ENCODE data around the gene PRG3. TPM values are rescaled to one million over a fixed set of nuclear protein-coding genes. Genes with fewer than 3 reads are reported as not detected.
A peak's percentile ranks its signal among the peaks of the same experiment; 100 is the strongest.

Gene PRG3
- total RNA-seq, 4 donors from 2014 or later = not detected

GRCh38 chr11:57331720-57332119, 49.2 kb downstream of the PRG3 start:
- Histone ChIP-seq H3K9me3 (no peaks in the 10 kb centered on the region), H3K36me3 (peaks cover 61 to 77% (median 71%) of the 10 kb centered on the region in 4 donors), H3K4me1 (peaks cover 22 to 28% (median 25%) of the 10 kb centered on the region in 4 donors), H3K27ac (replicated peaks in 1 of 4) (no peak overlapping the region), H3K27me3 (no peaks in the 10 kb centered on the region), H3K4me3 (no peak overlapping the region)
- 95% methylated on average over 14 of the region's 14 CpGs for WGBS
- intact Hi-C loops (cut with DNase I) = no loop called here
- no peak for TF ChIP-seq EP300 (IDR thresholded peaks at IDR 0.05)
- TF ChIP-seq CTCF (IDR thresholded peaks at IDR 0.05) = no peak
- TF ChIP-seq POLR2A (IDR thresholded peaks at IDR 0.05; ENCODE audit: low read depth) = no peak
- TF ChIP-seq POLR2AphosphoS5 (IDR thresholded peaks at IDR 0.05) = no peak
- DNase-seq (ENCODE audit: extremely low spot score) = no peak

DNA sequence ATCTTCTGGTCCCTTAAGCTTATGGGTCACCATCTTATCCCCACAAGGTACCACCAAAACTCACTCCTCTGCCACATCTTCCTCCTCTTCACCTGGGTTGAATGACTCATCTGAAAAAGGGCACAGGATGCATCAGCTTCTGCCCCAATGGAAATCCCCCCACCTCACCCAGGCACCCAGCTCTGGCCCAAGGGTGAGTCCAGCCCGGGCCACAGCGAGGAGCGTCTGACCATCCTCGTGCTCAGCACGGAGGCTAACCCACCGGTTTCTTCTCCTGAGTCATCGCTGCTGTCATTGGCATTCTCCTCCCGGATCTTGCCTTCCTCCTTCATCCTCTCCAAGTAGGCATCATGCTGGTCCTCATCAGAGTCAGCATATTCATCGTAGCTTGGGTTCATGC, 50.9 kb downstream of the PRG3 start:
- no peak for DNase-seq (ENCODE audit: extremely low spot score)
- TF ChIP-seq CTCF (IDR thresholded peaks at IDR 0.05) (no peak), EP300 (IDR thresholded peaks at IDR 0.05) (no peak), POLR2A (IDR thresholded peaks at IDR 0.05; ENCODE audit: low read depth) (no peak), POLR2AphosphoS5 (IDR thresholded peaks at IDR 0.05) (no peak)
- WGBS = 89% methylated on average over 9 of the region's 9 CpGs
- H3K4me3 ChIP-seq = no peak overlapping the region
- no peaks in the 10 kb centered on the region for H3K27me3 ChIP-seq
- H3K27ac ChIP-seq (replicated peaks in 1 of 4) = no peak overlapping the region
- intact Hi-C loops (cut with DNase I) = no loop called here
- H3K36me3 ChIP-seq = peaks cover 61 to 83% (median 75%) of the 10 kb centered on the region in 4 donors
- H3K4me1 ChIP-seq = peaks cover 30 to 34% (median 31%) of the 10 kb centered on the region in 4 donors
- no peaks in the 10 kb centered on the region for H3K9me3 ChIP-seq

- Histone ChIP-seq H3K9me3 (no peaks in the 10 kb centered on the region), H3K4me1 (peaks cover 28 to 32% (median 30%) of the 10 kb centered on the region in 4 donors), H3K36me3 (peaks cover 56 to 67% (median 63%) of the 10 kb centered on the region in 4 donors), H3K4me3 (no peak overlapping the region), H3K27ac (replicated peaks in 1 of 4) (peak overlapping the region; percentile 94 to 98 (median 98)), H3K27me3 (no peaks in the 10 kb centered on the region)
- no peak for DNase-seq (ENCODE audit: extremely low spot score)
- intact Hi-C loops (cut with DNase I) = loop anchor here (5.0 to 10.0 kb wide), 2 partner anchors 105 to 337 kb away; partner anchors contain the start of gene ZDHHC5
- WGBS = 95% methylated on average over 5 of the region's 5 CpGs
- TF ChIP-seq EP300 (IDR thresholded peaks at IDR 0.05) (no peak), CTCF (IDR thresholded peaks at IDR 0.05) (no peak), POLR2AphosphoS5 (IDR thresholded peaks at IDR 0.05) (no peak), POLR2A (IDR thresholded peaks at IDR 0.05; ENCODE audit: low read depth) (no peak)
Measured at GRCh38 chr11:57327721-57328120, 53.2 kb downstream of the PRG3 start.

Other genes starting within 250 kb of the PRG3 start
- gene LRRC55, start 199.2 kb downstream of the PRG3 start, total RNA-seq = under 1 TPM; under 0.01 to 0.39 (median 0.19) TPM
- 1 to 10 TPM; 1.7 to 6.3 (median 3.8) TPM for gene APLNR, start 143.9 kb downstream of the PRG3 start, total RNA-seq
- gene TNKS1BP1, start 56.2 kb downstream of the PRG3 start, total RNA-seq = 100 to 1,000 TPM in 3 of 4 donors, 10 to 100 TPM in 1; 93.9 to 215 (median 124) TPM
- gene SSRP1, start 45.3 kb downstream of the PRG3 start, total RNA-seq = 100 to 1,000 TPM in 1 of 4 donors, 10 to 100 TPM in 3; 74.6 to 101 (median 88.1) TPM
- gene P2RX3, start 42.8 kb downstream of the PRG3 start, total RNA-seq = not detected
- gene PRG2, start 9.5 kb upstream of the PRG3 start, total RNA-seq = under 1 TPM in 1 of 4 donors, not detected in 3; 0.33 TPM
- gene SLC43A3, start 46.0 kb upstream of the PRG3 start, total RNA-seq = 10 to 100 TPM; 26.6 to 90.4 (median 77.0) TPM
- 1 to 10 TPM in 1 of 4 donors, under 1 TPM in 2, not detected in 1; 0.33 to 1.1 (median 0.91) TPM for gene RTN4RL2, start 79.4 kb upstream of the PRG3 start, total RNA-seq
- 10 to 100 TPM; 17.7 to 33.2 (median 23.5) TPM for gene SLC43A1, start 134.6 kb upstream of the PRG3 start, total RNA-seq
- gene TIMM10, start 149.6 kb upstream of the PRG3 start, total RNA-seq = 10 to 100 TPM; 41.9 to 49.1 (median 43.1) TPM
- gene SMTNL1, start 156.4 kb upstream of the PRG3 start, total RNA-seq = not detected
- gene UBE2L6, start 186.5 kb upstream of the PRG3 start, total RNA-seq = 10 to 100 TPM; 15.8 to 40.3 (median 32.8) TPM
- gene SERPING1, start 216.5 kb upstream of the PRG3 start, total RNA-seq = 100 to 1,000 TPM; 290 to 585 (median 569) TPM

Measured in esophagus muscularis mucosa (tissue), 4 donors.